Endodermal cell (in vitro differentiated cells): Measurements from ENCODE around the gene ZNF503. TPM values are rescaled to one million over a fixed set of nuclear protein-coding genes. Genes with fewer than 3 reads are reported as not detected.

ENCODE experiments used
- DNase-seq: peaks from one replicate; pipeline ENCODE4 v3.0.0-alpha.2; 2017
- H3K27ac ChIP-seq: 2 replicates; pipeline ENCODE4 v1.5.1; 2013; ENCODE audit warnings: mild to moderate bottlenecking, low read depth, low read length, moderate library complexity
- H3K27me3 ChIP-seq: 2 replicates; pipeline ENCODE4 v1.6.1; 2013; ENCODE audit warnings: mild to moderate bottlenecking, low read length, moderate library complexity; ENCODE audit not compliant: insufficient read depth, control insufficient read depth, poor library complexity, severe bottlenecking
- H3K36me3 ChIP-seq: 2 replicates; pipeline ENCODE4 v1.7.0; 2013; ENCODE audit warnings: mild to moderate bottlenecking, low read length, moderate library complexity; ENCODE audit not compliant: control insufficient read depth, insufficient read depth
- H3K4me1 ChIP-seq: one replicate; pipeline ENCODE4 v1.7.0; 2013; ENCODE audit warnings: low read length; ENCODE audit not compliant: control insufficient read depth, insufficient read depth
- H3K4me3 ChIP-seq: 2 replicates; pipeline ENCODE4 v1.5.1; 2013; ENCODE audit warnings: mild to moderate bottlenecking, low read length, moderate library complexity
- H3K9ac ChIP-seq: 2 replicates; pipeline ENCODE4 v1.6.1; 2013; ENCODE audit warnings: mild to moderate bottlenecking, low read length, moderate library complexity; ENCODE audit not compliant: poor library complexity, severe bottlenecking; ENCODE audit errors: extremely low read depth
- H3K9me3 ChIP-seq: 2 replicates; pipeline ENCODE4 v1.6.1; 2013; ENCODE audit warnings: mild to moderate bottlenecking, low read length, moderate library complexity; ENCODE audit not compliant: control insufficient read depth
- H3K27ac Mint-ChIP-seq: 2 replicates; pipeline ENCODE4 v1.8.0; 2020; ENCODE audit warnings: mixed read lengths
- H3K27me3 Mint-ChIP-seq: 2 replicates; pipeline ENCODE4 v1.8.0; 2021; ENCODE audit warnings: mild to moderate bottlenecking, mixed read lengths; ENCODE audit not compliant: insufficient read depth
- H3K36me3 Mint-ChIP-seq: 2 replicates; pipeline ENCODE4 v1.8.0; 2020; ENCODE audit warnings: low read depth, mixed read lengths
- H3K4me1 Mint-ChIP-seq: 2 replicates; pipeline ENCODE4 v1.8.0; 2020; ENCODE audit warnings: mixed read lengths
- H3K4me3 Mint-ChIP-seq: 2 replicates; pipeline ENCODE4 v1.8.0; 2020; ENCODE audit warnings: mild to moderate bottlenecking, moderate library complexity, mixed read lengths
- H3K9me3 Mint-ChIP-seq: 2 replicates; pipeline ENCODE4 v1.8.0; 2020; ENCODE audit warnings: mild to moderate bottlenecking, mixed read lengths
- CTCF ChIP-seq: fragments of 200-600 bp; sonication (generic); conservative IDR thresholded peaks from 2 replicates; pipeline ENCODE4 v1.5.0; 2021; ENCODE audit warnings: antibody characterized with exemption, mild to moderate bottlenecking
- WGBS, 2 experiments: methylation state at CpG; one replicate each; pipeline versions ENCODE4 v1.1.5 to v1.1.7; 2013; ENCODE audit warnings: missing lambda C conversion rate in 2 of 2, mixed read lengths in 1 of 2; ENCODE audit not compliant: insufficient coverage in 1 of 2, insufficient read length in 1 of 2; 5-methylcytosine and 5-hydroxymethylcytosine counted together
- total RNA-seq, 2 donors: library from RNA; stranded (reverse); fragmentation: NEBNext Ultra II Directional in 1 of 2; extraction: Animal tissue kit (Norgen Biotek cat#: 25700) in 1 of 2; gene quantifications; 2 replicates in 1 of 2; 3 replicates in 1 of 2; pipeline ENCODE4 v1.2.1, GENCODE V29; 2021

Gene ZNF503
- total RNA-seq, 2 donors from 2014 or later = 0.40 to 1.1 TPM

GRCh38 chr10:75436896-75437295, 35.3 kb upstream of the ZNF503 start:
- DNase-seq = no peak
- Mint-ChIP-seq H3K27me3 (peaks cover 83% of the 10 kb centered on the region), H3K36me3 (no peaks in the 10 kb centered on the region), H3K4me3 (no peak overlapping the region), H3K27ac (no peak overlapping the region), H3K4me1 (peaks cover 16% of the 10 kb centered on the region), H3K9me3 (no peaks in the 10 kb centered on the region)
- TF ChIP-seq CTCF = no peak
- H3K4me1 ChIP-seq = peaks cover 3% of the 10 kb centered on the region
- no peaks in the 10 kb centered on the region for H3K36me3 ChIP-seq
- no peak overlapping the region for H3K27ac ChIP-seq
- H3K9ac ChIP-seq = no peak overlapping the region
- peaks cover 42% of the 10 kb centered on the region for H3K27me3 ChIP-seq
- H3K9me3 ChIP-seq = peaks cover under 1% of the 10 kb centered on the region
- H3K4me3 ChIP-seq = no peak overlapping the region

- no peak overlapping the region for H3K4me3 Mint-ChIP-seq
- Histone ChIP-seq H3K4me1 (peaks cover 3% of the 10 kb centered on the region), H3K36me3 (no peaks in the 10 kb centered on the region), H3K27ac (no peak overlapping the region), H3K4me3 (no peak overlapping the region), H3K27me3 (peaks cover 45% of the 10 kb centered on the region), H3K9me3 (no peaks in the 10 kb centered on the region), H3K9ac (no peak overlapping the region)
- H3K4me1 Mint-ChIP-seq = peaks cover 20% of the 10 kb centered on the region
- peaks cover 87% of the 10 kb centered on the region for H3K27me3 Mint-ChIP-seq
- TF ChIP-seq CTCF = no peak
- DNase-seq = no peak
- H3K27ac Mint-ChIP-seq = no peak overlapping the region
- H3K36me3 Mint-ChIP-seq = no peaks in the 10 kb centered on the region
- H3K9me3 Mint-ChIP-seq = no peaks in the 10 kb centered on the region
- 63 to 83% methylated on average over 1 to 2 of the region's 2 CpGs for WGBS, 2 experiments
Observed at GRCh38 chr10:75435291-75435690, 33.7 kb upstream of the ZNF503 start.

GRCh38 chr10:75434291-75434690, 32.7 kb upstream of the ZNF503 start:
- Mint-ChIP-seq H3K4me3 (no peak overlapping the region), H3K27ac (no peak overlapping the region), H3K27me3 (peaks cover 86% of the 10 kb centered on the region), H3K36me3 (no peaks in the 10 kb centered on the region), H3K4me1 (peaks cover 28% of the 10 kb centered on the region), H3K9me3 (no peaks in the 10 kb centered on the region)
- Histone ChIP-seq H3K27ac (no peak overlapping the region), H3K9ac (no peak overlapping the region), H3K9me3 (no peaks in the 10 kb centered on the region), H3K27me3 (peaks cover 45% of the 10 kb centered on the region), H3K4me3 (no peak overlapping the region), H3K36me3 (no peaks in the 10 kb centered on the region), H3K4me1 (peaks cover 6% of the 10 kb centered on the region)
- no peak for TF ChIP-seq CTCF
- 85 to 91% methylated on average over 6 to 7 of the region's 8 CpGs for WGBS, 2 experiments
- no peak for DNase-seq
